KOPT-K1 (cell line): ENCODE measurements around the gene TRIM39.
"Not testable (repeated sequence)": the region's sequence is repeated elsewhere in the genome, so short reads cannot be mapped to it uniquely, and the experiment has no call there.

Source experiments
- H3K27ac ChIP-seq: fragments of 200-600 bp; sonication (generic); 2 replicates; pipeline ENCODE4 v1.5.1; 2016; ENCODE audit warnings: antibody characterized with exemption, mild to moderate bottlenecking, low read depth, low read length; ENCODE audit not compliant: poor library complexity, severe bottlenecking
- H3K36me3 ChIP-seq: fragments of 200-600 bp; sonication (generic); 2 replicates; pipeline ENCODE4 v1.5.1; 2017; ENCODE audit warnings: antibody characterized with exemption, mild to moderate bottlenecking, low read length, moderate library complexity; ENCODE audit not compliant: insufficient read depth
- H3K9me3 ChIP-seq: fragments of 200-600 bp; sonication (generic); 2 replicates; pipeline ENCODE4 v1.5.1; 2017; ENCODE audit warnings: antibody characterized with exemption, low read length, mild to moderate bottlenecking; ENCODE audit not compliant: insufficient read depth, poor library complexity, severe bottlenecking

Gene TRIM39

GRCh38 chr6:30326526-30327231 is at the start of gene TRIM39:
Gene TRIM39, plus strand, starts transcription at chr6:30326927. Its CDS starts 2,391 bp downstream, at chr6:30329318.
- Histone ChIP-seq H3K27ac (peak within 1 kb of the TSS; percentile 77), H3K36me3 (peaks cover 30% of the 10 kb centered on the region), H3K9me3 (no peaks in the 10 kb centered on the region)

- not testable (repeated sequence) for H3K36me3 ChIP-seq, H3K27ac ChIP-seq
- H3K9me3 ChIP-seq: peaks cover 85% of the 10 kb centered on the region
Measured at GRCh38 chr6:30280988-30281387, 45.7 kb upstream of the TRIM39 start.

GRCh38 chr6:30282522-30282921 is 44.2 kb upstream of the TRIM39 start:
- Histone ChIP-seq H3K27ac (no peak overlapping the region), H3K36me3 (no peaks in the 10 kb centered on the region), H3K9me3 (peaks cover 98% of the 10 kb centered on the region)

GRCh38 chr6:30283761-30284160 is 43.0 kb upstream of the TRIM39 start:
- Histone ChIP-seq H3K36me3 (peaks cover 7% of the 10 kb centered on the region; the same call in 1 of the 2 replicates), H3K9me3 (peaks cover 98% of the 10 kb centered on the region)

GRCh38 chr6:30287139-30287538 is 39.6 kb upstream of the TRIM39 start:
- Histone ChIP-seq H3K27ac (no peak overlapping the region), H3K9me3 (peaks cover 90% of the 10 kb centered on the region), H3K36me3 (peaks cover 41% of the 10 kb centered on the region)

More at GRCh38 chr6:30283761-30284160, 43.0 kb upstream of the TRIM39 start:
- no peak overlapping the region for H3K27ac ChIP-seq

GRCh38 chr6:30295837-30296236 is 30.9 kb upstream of the TRIM39 start:
- H3K9me3 ChIP-seq: peaks cover 31% of the 10 kb centered on the region
- H3K27ac ChIP-seq: no peak overlapping the region
- peaks cover 65% of the 10 kb centered on the region for H3K36me3 ChIP-seq

GRCh38 chr6:30304002-30304401 is 22.7 kb upstream of the TRIM39 start:
- Histone ChIP-seq H3K9me3 (peaks cover 54% of the 10 kb centered on the region), H3K27ac (no peak overlapping the region), H3K36me3 (peaks cover 86% of the 10 kb centered on the region)

GRCh38 chr6:30311101-30311500 is 15.6 kb upstream of the TRIM39 start:
- H3K9me3 ChIP-seq: no peaks in the 10 kb centered on the region
- peaks cover 92% of the 10 kb centered on the region for H3K36me3 ChIP-seq
- H3K27ac ChIP-seq: no peak overlapping the region

- Histone ChIP-seq H3K27ac (no peak overlapping the region), H3K9me3 (no peaks in the 10 kb centered on the region), H3K36me3 (peaks cover 92% of the 10 kb centered on the region)
Measured at GRCh38 chr6:30311671-30312070, 15.1 kb upstream of the TRIM39 start.

- H3K36me3 ChIP-seq: peaks cover 92% of the 10 kb centered on the region
- no peaks in the 10 kb centered on the region for H3K9me3 ChIP-seq
Measured at GRCh38 chr6:30312266-30312665, 14.5 kb upstream of the TRIM39 start.

GRCh38 chr6:30312676-30313321 is 13.9 kb upstream of the TRIM39 start:
- peaks cover 92% of the 10 kb centered on the region for H3K36me3 ChIP-seq

More at GRCh38 chr6:30312266-30312665, 14.5 kb upstream of the TRIM39 start:
- H3K27ac ChIP-seq: no peak overlapping the region

GRCh38 chr6:30315156-30315555 is 11.6 kb upstream of the TRIM39 start:
- no peaks in the 10 kb centered on the region for H3K9me3 ChIP-seq
- H3K36me3 ChIP-seq: peaks cover 87% of the 10 kb centered on the region

More at GRCh38 chr6:30312676-30313321, 13.9 kb upstream of the TRIM39 start:
- no peaks in the 10 kb centered on the region for H3K9me3 ChIP-seq
- H3K27ac ChIP-seq: no peak overlapping the region

GRCh38 chr6:30317913-30318589 is 8.7 kb upstream of the TRIM39 start:
- Histone ChIP-seq H3K36me3 (peaks cover 71% of the 10 kb centered on the region), H3K27ac (no peak overlapping the region), H3K9me3 (no peaks in the 10 kb centered on the region)

More at GRCh38 chr6:30315156-30315555, 11.6 kb upstream of the TRIM39 start:
- H3K27ac ChIP-seq: no peak overlapping the region

- Histone ChIP-seq H3K9me3 (no peaks in the 10 kb centered on the region), H3K27ac (no peak overlapping the region), H3K36me3 (peaks cover 58% of the 10 kb centered on the region)
Measured at GRCh38 chr6:30319146-30319835, 7.4 kb upstream of the TRIM39 start.
